ENCODE data around the gene ZFP36.

Gene ZFP36

GRCh38 chr19:39423258-39424086, 16.8 kb downstream of the ZFP36 start:
- no peak for DNase-seq

- DNase-seq, result no peak
Observed at GRCh38 chr19:39424934-39425333, 18.3 kb downstream of the ZFP36 start.

- DNase-seq, result no peak
Observed at GRCh38 chr19:39425744-39426143, 19.1 kb downstream of the ZFP36 start.

- no peak for DNase-seq
Observed at GRCh38 chr19:39426170-39426569, 19.5 kb downstream of the ZFP36 start.

GRCh38 chr19:39427707-39428106, 21.1 kb downstream of the ZFP36 start:
- DNase-seq, result no peak

- no peak for DNase-seq
Observed at GRCh38 chr19:39428283-39429112, 21.9 kb downstream of the ZFP36 start.

GRCh38 chr19:39430675-39431593, 24.3 kb downstream of the ZFP36 start:
- no peak for DNase-seq

GRCh38 chr19:39432677-39433025, 26.0 kb downstream of the ZFP36 start:
- no peak for DNase-seq

- DNase-seq, result no peak
Observed at GRCh38 chr19:39433480-39434079, 26.9 kb downstream of the ZFP36 start.

GRCh38 chr19:39434123-39435076, 27.8 kb downstream of the ZFP36 start:
- DNase-seq, result no peak

- DNase-seq, result peak; percentile 98
Observed at GRCh38 chr19:39435499-39436349, 29.1 kb downstream of the ZFP36 start, which contains the start of gene RPS16. RPS16 (minus strand) TSS chr19:39435949; CDS start chr19:39435895, 54 bp downstream.

GRCh38 chr19:39436350-39436716, 29.7 kb downstream of the ZFP36 start:
- no peak for DNase-seq

- no peak for DNase-seq
Observed at GRCh38 chr19:39438270-39438934, 31.8 kb downstream of the ZFP36 start.

- no peak for DNase-seq
Observed at GRCh38 chr19:39444598-39445195, 38.0 kb downstream of the ZFP36 start.

GRCh38 chr19:39445196-39446111, 38.8 kb downstream of the ZFP36 start, which contains the start of gene SUPT5H:
SUPT5H (plus strand) TSS chr19:39445582; CDS start chr19:39445891, 309 bp downstream.
- peak; percentile 98 for DNase-seq

GRCh38 chr19:39446365-39447084, 39.9 kb downstream of the ZFP36 start:
- no peak for DNase-seq

GRCh38 chr19:39448271-39448670, 41.6 kb downstream of the ZFP36 start:
- no peak for DNase-seq
